Measurements from ENCODE around the gene CNKSR3.

Gene CNKSR3

DNA sequence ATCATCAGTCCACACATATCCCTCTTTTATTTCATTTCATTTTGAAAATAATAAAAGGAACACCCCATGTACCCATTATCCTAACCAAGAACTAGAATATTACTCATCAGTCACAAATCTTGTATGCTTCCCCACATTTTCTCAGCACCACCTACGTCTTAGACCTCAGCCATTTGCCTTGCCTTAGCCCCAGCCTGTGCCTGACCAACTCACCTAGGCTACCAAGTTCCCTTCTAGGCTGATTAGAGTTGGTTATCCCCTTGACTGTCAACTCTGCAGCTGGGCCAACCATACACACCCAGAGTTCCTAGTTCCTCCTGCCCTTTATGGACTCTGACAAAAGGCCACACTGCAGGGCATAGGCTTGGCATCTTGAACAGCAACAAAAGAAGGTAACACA, 120.5 kb downstream of the CNKSR3 start:
- DNase-seq (ENCODE audit: extremely low read depth in 1 of 2, low read depth in 1 of 2): no peak

GRCh38 chr6:154388803-154389202, 121.7 kb downstream of the CNKSR3 start:
- no peak for DNase-seq (ENCODE audit: extremely low read depth in 1 of 2, low read depth in 1 of 2)

GRCh38 chr6:154386848-154387717, 123.4 kb downstream of the CNKSR3 start:
- DNase-seq (ENCODE audit: extremely low read depth in 1 of 2, low read depth in 1 of 2): no peak

- DNase-seq (ENCODE audit: extremely low read depth in 1 of 2, low read depth in 1 of 2): no peak
Observed at GRCh38 chr6:154384191-154384590, 126.3 kb downstream of the CNKSR3 start.

DNA sequence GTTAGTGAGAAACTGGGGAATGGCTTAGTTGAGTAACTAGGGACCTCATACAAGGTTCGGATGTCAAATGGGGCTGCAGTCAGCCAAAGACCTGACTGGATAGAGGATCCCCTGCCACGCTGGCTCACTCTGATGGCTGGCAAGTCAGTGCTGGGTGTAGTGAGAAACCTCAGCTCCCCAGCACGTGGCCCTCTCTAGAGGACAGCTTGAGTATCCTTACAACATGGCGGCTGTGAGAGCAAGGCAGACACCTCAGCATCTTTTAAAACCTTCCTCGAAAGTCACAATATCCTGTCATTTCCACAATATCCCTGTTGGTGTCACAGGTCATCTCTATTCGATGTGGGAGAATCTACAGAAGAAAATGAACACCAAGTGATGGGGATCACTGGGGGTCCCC, 127.2 kb downstream of the CNKSR3 start:
- DNase-seq (ENCODE audit: extremely low read depth in 1 of 2, low read depth in 1 of 2): no peak

GRCh38 chr6:154382740-154383139, 127.7 kb downstream of the CNKSR3 start:
- no peak for DNase-seq (ENCODE audit: extremely low read depth in 1 of 2, low read depth in 1 of 2)

DNA sequence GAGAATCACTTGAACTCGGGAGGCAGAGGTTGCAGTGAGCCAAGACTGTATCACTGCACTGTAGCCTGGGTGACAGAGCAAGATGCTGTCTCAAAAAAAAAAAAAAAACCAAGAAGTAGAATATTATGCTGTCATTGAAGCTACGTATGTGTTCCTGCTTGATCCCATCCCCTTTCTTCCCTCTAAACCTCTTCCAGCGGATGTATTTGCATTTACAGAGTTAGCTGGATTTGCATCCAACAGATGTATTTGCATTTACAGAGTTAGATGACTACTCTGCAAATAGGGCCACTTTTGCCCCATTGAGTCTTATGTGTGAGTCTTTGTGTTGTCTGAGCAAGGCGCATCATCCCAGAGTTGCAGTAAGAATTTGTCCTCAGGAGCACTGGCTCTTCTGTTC, 128.9 kb downstream of the CNKSR3 start:
- no peak for DNase-seq (ENCODE audit: extremely low read depth in 1 of 2, low read depth in 1 of 2)

GRCh38 chr6:154380741-154381140, 129.7 kb downstream of the CNKSR3 start:
- no peak for DNase-seq (ENCODE audit: extremely low read depth in 1 of 2, low read depth in 1 of 2)

GRCh38 chr6:154379585-154379984, 130.9 kb downstream of the CNKSR3 start:
- DNase-seq (ENCODE audit: extremely low read depth in 1 of 2, low read depth in 1 of 2): no peak

DNA sequence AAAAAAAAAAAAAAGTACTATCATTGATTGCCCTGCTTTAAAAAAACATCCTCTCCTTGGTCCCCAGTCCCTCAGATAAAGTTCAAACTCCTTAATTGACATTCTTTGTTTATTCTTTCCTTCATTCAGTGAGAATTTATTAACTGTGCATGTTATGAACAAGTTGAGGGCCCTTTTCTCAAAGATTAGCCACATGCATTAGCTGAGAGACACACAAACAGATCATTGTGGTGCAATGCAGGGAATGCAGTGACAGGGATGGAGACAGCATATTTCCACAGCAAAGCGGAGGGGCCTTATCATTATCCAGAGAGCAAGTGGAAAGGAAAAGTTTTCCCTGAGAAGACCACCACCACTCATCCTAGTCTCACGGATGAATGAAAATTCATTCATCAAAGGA, 132.0 kb downstream of the CNKSR3 start:
- DNase-seq (ENCODE audit: extremely low read depth in 1 of 2, low read depth in 1 of 2): no peak

GRCh38 chr6:154377726-154378125, 132.8 kb downstream of the CNKSR3 start:
- DNase-seq (ENCODE audit: extremely low read depth in 1 of 2, low read depth in 1 of 2): no peak

DNA sequence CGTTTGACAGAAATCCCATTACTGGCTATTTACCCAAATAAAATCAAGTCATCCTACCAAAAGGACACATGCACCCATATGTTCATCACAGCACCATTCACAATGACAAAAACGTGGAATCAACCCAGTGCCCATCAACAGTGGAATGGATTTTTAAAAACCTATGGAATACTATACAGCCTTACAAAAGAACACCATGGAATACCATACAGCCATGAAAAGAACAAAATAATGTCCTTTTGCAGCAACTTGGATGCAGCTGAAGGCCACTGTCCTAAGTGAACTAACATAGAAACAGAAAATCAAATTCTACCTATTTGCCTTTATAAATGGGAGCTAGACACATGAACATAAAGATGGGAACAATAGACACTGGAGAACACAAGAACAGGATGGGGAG, 136.5 kb downstream of the CNKSR3 start:
- DNase-seq (ENCODE audit: extremely low read depth in 1 of 2, low read depth in 1 of 2): no peak

- DNase-seq (ENCODE audit: extremely low read depth in 1 of 2, low read depth in 1 of 2): no peak
Observed at GRCh38 chr6:154371281-154371680, 139.2 kb downstream of the CNKSR3 start.

DNA sequence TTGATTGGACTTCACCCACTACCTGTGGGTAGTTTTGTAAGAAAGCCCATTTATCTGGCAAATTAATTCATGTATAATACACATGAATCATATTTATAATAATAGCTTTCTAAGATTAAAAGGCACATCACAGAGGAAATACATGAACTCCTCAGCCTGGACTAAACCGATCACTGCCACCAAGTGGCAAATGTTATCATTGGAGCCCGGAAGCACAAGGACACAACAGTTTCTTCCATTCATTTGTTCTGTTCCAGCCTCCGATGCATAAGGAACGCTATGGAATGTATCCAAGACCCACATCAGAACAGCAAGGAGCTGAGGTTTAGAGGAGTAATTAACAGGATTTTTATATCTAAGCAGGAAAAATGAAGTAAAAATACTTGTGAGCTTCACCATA, 139.9 kb downstream of the CNKSR3 start:
- no peak for DNase-seq (ENCODE audit: extremely low read depth in 1 of 2, low read depth in 1 of 2)

DNA sequence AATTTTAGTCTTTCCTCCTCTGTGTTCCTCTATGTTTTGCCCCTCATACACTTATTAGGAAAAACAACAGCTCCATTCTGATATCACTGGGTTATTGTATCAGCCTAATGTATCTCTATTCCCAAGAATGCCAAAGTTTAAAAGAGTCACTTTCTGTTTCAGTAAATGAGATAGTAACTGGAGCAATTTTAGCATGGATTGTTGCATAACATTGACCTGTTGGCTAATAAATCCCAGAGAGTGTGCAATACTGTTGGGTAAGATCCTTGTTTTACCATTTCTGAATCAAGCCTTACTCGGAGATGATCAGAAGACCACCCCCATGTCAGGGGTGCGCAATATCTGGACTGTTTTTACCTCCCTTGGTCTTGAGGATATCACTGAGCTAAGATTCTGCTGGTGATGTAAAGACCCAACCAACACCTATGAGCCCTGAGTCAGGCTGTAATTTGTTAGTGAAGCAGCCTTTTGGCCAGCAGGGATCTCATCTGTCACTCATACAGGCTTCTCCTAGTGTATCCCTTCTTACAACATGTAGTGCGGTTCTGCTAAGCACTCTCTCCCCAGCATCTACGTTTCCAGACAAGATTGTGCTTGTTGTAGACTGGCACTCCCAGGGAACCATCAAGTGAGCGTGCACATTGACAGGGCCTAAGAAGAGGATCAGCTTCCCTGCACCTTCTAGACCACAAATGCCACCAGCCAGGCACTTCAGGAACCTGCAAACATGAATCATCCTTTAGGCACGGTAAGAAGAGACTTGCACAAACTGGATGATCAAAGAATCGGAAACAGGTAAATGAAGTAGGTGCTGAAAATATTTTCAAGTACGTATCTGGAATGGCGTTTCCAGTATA, 142.4 kb downstream of the CNKSR3 start:
- DNase-seq (ENCODE audit: extremely low read depth in 1 of 2, low read depth in 1 of 2): no peak

DNA sequence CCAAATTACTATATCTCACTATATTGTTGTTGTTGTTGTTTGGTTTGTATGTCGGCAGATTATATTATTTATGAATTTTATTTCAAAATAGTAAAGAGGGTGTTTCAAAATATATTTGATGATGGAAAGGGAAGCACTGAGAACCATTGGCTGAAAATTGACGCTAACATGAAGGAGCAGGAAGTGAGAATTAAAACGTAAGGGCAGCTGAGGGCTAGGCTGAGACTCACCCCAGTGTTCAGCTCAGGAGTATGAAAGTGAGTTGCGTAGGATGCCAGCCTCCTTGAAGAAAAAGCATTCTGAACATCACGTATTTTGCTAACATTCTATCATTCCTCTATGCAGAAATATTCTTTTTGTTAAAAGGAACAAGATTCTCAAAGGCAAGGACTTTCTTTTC, 143.1 kb downstream of the CNKSR3 start:
- no peak for DNase-seq (ENCODE audit: extremely low read depth in 1 of 2, low read depth in 1 of 2)

DNA sequence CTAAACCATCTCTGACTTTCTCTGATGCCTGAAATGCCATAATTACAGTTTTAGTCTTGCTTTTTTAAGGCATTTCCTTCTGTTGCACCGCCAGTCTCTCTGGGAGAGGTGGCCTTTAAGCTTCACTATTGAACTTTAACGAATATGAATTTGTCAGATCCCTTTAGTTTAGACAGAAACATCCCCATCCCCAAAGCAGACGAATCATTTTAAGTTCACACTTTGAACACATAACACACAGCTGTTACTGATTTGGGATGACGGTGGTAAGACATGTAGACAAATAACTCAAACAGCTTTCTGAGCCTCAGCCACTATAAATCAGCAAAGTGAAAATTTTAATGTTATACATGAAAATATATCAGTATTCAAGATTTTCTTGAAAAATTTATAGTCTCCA, 146.7 kb downstream of the CNKSR3 start:
- no peak for DNase-seq (ENCODE audit: extremely low read depth in 1 of 2, low read depth in 1 of 2)

- no peak for DNase-seq (ENCODE audit: extremely low read depth in 1 of 2, low read depth in 1 of 2)
Observed at GRCh38 chr6:154361476-154361875, 149.0 kb downstream of the CNKSR3 start.

DNA sequence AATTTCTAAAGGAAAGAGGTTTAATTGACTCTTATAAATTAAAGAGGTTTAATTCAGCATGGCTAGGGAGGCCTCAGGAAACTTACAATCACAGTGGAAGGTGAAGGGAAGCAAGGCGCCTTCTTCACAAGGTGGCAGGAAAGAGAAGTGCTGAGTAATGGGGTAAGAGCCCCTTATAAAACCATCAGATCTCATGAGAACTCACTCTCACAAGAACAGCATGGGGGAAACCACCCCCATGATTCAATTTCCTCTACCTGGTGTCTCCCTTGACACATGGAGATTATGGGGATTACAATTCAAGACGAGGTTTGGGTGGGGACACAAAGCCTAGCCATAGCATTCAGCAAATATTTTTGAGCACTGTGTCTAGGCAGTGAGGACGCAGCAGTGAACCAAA, 150.0 kb downstream of the CNKSR3 start:
- no peak for DNase-seq (ENCODE audit: extremely low read depth in 1 of 2, low read depth in 1 of 2)

DNA sequence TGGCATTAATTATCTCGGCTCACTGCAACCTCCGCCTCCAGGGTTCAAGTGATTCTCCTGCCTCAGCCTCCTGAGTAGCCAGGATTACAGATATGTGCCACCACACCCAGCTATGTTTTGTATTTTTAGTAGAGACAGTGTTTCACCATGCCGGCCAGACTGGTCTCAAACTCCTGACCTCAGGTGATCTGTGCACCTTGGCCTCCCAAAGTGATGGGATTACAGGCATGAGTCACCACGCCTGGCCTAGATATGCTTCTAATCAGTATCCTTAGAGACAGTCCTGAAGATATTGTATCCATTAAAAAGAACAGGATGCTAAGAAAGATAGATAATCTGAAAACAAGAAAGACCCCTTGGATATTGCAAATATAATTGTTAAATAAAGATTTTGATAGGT, 150.8 kb downstream of the CNKSR3 start:
- DNase-seq (ENCODE audit: extremely low read depth in 1 of 2, low read depth in 1 of 2): no peak

DNA sequence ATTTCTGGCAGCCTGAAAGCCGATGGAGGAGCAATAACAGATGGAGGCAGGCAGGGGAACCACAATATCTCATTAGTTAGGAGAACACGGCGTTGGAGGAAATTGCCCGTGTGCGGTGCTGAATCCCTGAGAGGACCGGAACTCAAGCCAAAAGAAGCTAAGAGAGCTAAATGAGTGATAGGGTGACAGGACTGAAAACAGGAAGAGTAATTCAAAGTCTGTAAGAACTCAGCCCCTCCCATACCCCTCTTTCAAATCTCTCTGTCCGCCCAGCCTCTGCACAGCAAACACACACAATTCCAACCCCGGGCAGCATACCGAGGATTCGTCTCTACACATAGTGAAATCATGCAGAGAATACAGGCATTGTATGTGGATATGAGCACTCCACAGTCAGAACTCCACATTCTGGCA, 151.3 kb downstream of the CNKSR3 start:
- no peak for DNase-seq (ENCODE audit: extremely low read depth in 1 of 2, low read depth in 1 of 2)

DNA sequence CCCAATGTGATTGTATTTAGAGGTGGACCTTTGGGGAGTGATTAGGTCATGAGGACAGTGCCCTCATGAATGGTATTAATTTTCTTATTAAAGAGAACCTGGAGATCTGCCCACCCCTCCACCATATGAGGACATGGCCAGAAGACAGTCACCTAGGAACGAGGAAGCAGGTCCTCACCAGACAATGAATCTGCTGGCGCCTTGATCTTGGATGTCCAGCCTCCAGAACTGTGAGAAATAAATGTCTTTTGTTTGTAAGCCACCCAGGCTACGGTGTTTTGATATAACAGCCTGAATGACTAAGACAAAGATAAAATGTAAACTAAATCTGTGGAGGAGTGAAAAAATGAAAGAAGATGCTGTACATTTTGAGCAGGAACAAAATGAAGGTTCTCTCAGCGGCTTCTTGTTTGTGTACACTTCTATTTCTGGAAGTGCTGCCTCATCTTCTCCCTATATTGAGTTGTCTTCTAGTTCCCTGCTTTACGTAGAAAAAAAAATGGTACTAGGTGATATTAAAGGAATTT, 152.4 kb downstream of the CNKSR3 start:
- no peak for DNase-seq (ENCODE audit: extremely low read depth in 1 of 2, low read depth in 1 of 2)
